ENCODE results near the gene RBM10. TPM values are rescaled to one million over a fixed set of nuclear protein-coding genes. Genes with fewer than 3 reads are reported as not detected.

The RBM10 gene
- total and polyA plus RNA-seq, 7 donors, result 18.2 to 33.8 (median 25.0) TPM

DNA sequence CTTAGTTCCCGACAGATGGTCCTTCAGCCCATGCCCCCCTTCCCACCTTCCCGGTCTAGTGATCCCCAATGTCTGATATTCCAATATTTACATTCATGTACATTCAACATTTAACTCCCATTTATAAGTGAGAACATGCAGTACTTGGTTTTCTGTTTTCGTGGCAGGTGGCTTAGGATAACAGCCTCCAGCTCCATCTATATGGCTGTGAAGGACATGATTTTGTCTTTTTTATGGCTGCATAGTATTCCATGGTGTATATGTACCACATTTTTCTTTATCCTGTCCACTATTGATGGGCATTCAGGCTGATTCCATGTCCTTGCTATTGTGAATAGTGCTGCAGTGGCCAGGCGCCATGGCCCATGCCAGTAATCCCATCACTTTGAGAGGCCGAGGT lies 13.8 kb downstream of the RBM10 start:
- Histone ChIP-seq H3K9me3 (peaks cover 5% of the 10 kb centered on the region), H3K27ac (no peak overlapping the region), H3K27me3 (ENCODE audit: insufficient read depth in 3 of 3, low read length in 2 of 3) (peaks cover 0 to 5% (median 0%) of the 10 kb centered on the region in 3 donors), H3K4me3 (no peak overlapping the region), H3K36me3 (ENCODE audit: insufficient read depth in 1 of 2, low read depth in 1 of 2) (peaks cover 0 to 13% of the 10 kb centered on the region in 2 donors), H3K4me1 (no peaks in the 10 kb centered on the region)
- TF ChIP-seq, protein P1, sequence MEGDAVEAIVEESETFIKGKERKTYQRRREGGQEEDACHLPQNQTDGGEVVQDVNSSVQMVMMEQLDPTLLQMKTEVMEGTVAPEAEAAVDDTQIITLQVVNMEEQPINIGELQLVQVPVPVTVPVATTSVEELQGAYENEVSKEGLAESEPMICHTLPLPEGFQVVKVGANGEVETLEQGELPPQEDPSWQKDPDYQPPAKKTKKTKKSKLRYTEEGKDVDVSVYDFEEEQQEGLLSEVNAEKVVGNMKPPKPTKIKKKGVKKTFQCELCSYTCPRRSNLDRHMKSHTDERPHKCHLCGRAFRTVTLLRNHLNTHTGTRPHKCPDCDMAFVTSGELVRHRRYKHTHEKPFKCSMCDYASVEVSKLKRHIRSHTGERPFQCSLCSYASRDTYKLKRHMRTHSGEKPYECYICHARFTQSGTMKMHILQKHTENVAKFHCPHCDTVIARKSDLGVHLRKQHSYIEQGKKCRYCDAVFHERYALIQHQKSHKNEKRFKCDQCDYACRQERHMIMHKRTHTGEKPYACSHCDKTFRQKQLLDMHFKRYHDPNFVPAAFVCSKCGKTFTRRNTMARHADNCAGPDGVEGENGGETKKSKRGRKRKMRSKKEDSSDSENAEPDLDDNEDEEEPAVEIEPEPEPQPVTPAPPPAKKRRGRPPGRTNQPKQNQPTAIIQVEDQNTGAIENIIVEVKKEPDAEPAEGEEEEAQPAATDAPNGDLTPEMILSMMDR (IDR thresholded peaks at IDR 0.05), result no peak
- ATAC-seq, result no peak
- DNase-seq, result no peak
- intact Hi-C loops (cut with DNase I), result no loop called here
- 95 to 100% (median 99%) methylated on average over 5 of the region's 5 CpGs for WGBS, 3 donors

DNA sequence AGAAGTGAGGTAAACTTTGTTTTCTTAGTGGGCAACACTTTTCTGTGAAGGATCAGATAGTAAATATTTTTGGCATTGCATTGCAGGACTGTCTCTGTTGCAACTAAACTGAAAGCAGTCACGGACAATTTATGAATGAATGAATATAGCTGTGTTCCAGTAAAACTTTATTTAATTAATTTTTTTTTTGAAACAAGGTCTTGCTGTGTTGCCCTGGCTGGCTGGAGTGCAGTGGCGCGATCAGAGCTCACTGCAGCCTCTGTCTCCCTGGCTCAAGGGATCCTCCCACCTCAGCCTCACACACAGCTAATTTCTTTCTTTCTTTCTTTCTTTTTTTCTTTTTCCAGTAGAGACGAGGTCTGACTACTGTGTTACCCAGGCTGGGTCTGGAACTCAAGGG lies 15.8 kb downstream of the RBM10 start:
- H3K27ac ChIP-seq, result no peak overlapping the region
- intact Hi-C loops (cut with DNase I), result no loop called here
- peaks cover 0 to 5% (median 0%) of the 10 kb centered on the region in 3 donors for H3K27me3 ChIP-seq (ENCODE audit: insufficient read depth in 3 of 3, low read length in 2 of 3)
- peaks cover 0 to 13% of the 10 kb centered on the region in 2 donors for H3K36me3 ChIP-seq (ENCODE audit: insufficient read depth in 1 of 2, low read depth in 1 of 2)
- H3K9me3 ChIP-seq, result peaks cover 5% of the 10 kb centered on the region
- ATAC-seq (no peak), DNase-seq (no peak)
- 62 to 76% (median 69%) methylated on average over 4 of the region's 4 CpGs for WGBS, 3 donors
- TF ChIP-seq, protein P1 (IDR thresholded peaks at IDR 0.05), result no peak
- H3K4me3 ChIP-seq, result no peak overlapping the region
- H3K4me1 ChIP-seq, result no peaks in the 10 kb centered on the region

DNA sequence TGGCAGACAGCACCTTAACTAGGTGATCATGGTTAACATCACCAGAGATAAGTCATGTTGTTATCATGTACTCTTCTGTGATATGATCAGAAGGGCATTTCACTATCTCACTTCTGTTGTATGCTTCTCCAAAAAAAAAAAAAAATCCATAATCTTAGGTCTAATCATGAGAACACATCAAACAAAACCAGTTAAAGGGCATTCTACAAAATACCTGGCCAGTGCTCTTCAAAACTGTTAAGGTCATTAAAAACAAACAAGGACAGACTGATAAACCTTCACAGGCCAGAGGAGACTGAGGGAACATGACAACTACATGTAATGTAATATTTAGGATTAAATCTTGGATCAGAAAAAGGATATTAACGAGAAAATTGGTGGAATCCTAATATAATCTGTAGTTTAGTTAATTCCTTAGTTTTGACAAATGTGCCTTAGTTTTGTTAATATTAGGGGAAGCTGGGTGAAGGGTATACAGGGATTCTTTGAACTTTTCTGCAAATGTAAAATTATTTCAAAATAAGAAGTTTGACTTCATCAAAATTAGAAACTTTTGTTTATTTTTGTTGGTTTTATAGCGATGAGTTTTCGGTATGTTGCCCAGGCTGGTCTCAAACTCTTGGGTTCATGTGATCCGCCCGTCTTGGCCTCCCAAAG lies 18.0 kb downstream of the RBM10 start:
- ATAC-seq (no peak), DNase-seq (no peak)
- Histone ChIP-seq H3K27ac (no peak overlapping the region), H3K4me1 (no peaks in the 10 kb centered on the region), H3K27me3 (ENCODE audit: insufficient read depth in 3 of 3, low read length in 2 of 3) (peaks cover 0 to 5% (median 0%) of the 10 kb centered on the region in 3 donors), H3K4me3 (no peak overlapping the region), H3K9me3 (peaks cover 5% of the 10 kb centered on the region), H3K36me3 (ENCODE audit: insufficient read depth in 1 of 2, low read depth in 1 of 2) (peaks cover 0 to 4% of the 10 kb centered on the region in 2 donors)
- intact Hi-C loops (cut with DNase I), result no loop called here
- WGBS, 3 donors, result 92 to 99% (median 98%) methylated on average over 5 of the region's 5 CpGs
- TF ChIP-seq, protein P1 (IDR thresholded peaks at IDR 0.05), result no peak

DNA sequence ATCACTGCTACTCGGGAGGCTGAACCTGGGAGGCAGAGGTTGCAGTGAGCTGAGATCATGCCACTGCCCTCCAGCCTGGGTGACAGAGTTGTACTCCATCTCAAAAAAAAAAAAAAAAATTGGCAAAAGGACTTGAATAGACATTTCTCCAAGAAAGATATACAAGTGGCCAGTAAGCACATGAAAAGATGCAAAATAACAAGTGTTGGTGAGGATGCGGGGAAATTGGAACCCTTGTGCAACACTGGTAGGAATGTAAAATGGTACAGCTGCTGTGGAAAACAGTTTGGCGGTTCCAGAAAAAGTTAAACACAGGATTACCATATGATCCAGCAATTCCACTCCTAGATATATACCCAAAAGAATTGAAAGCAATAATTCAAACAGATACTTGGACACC lies 19.4 kb downstream of the RBM10 start:
- 95 to 99% (median 97%) methylated on average over 3 of the region's 3 CpGs for WGBS, 3 donors
- Histone ChIP-seq H3K4me1 (no peaks in the 10 kb centered on the region), H3K36me3 (ENCODE audit: insufficient read depth in 1 of 2, low read depth in 1 of 2) (peaks cover 0 to 8% of the 10 kb centered on the region in 2 donors), H3K27me3 (ENCODE audit: insufficient read depth in 3 of 3, low read length in 2 of 3) (peaks cover 0 to 17% (median 0%) of the 10 kb centered on the region in 3 donors), H3K4me3 (no peak overlapping the region), H3K9me3 (no peaks in the 10 kb centered on the region), H3K27ac (no peak overlapping the region)
- ATAC-seq, result no peak
- TF ChIP-seq, protein P1 (IDR thresholded peaks at IDR 0.05), result no peak
- DNase-seq, result no peak
- intact Hi-C loops (cut with DNase I), result no loop called here

DNA sequence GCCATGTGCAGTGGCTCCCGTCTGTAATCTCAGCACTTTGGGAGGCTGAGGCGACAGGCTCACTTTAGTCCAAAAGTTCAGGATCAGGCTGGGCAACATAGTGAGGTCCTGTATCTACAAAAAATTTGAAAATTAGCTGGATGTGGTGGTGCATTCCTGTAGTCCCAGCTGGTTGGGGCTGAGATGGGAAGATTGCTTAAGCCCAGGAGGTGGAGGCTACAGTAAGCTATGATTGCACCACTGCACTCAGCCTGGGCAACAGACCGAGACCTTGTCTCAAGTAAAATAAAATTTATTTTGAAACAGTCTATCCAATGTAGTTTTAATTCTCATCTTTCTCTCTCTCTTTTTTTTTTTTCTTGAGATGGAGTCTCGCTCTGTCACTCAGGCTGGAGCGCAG lies 21.1 kb downstream of the RBM10 start:
- no peak overlapping the region for H3K27ac ChIP-seq
- H3K27me3 ChIP-seq (ENCODE audit: insufficient read depth in 3 of 3, low read length in 2 of 3), result peaks cover 0 to 19% (median 0%) of the 10 kb centered on the region in 3 donors
- ATAC-seq (peak in 1 of 4 donors; percentile 44), DNase-seq (no peak)
- WGBS, 3 donors, result 92 to 98% (median 95%) methylated on average over 5 of the region's 5 CpGs
- TF ChIP-seq, protein P1 (IDR thresholded peaks at IDR 0.05), result no peak
- no peaks in the 10 kb centered on the region for H3K9me3 ChIP-seq
- H3K4me3 ChIP-seq, result no peak overlapping the region
- H3K36me3 ChIP-seq (ENCODE audit: insufficient read depth in 1 of 2, low read depth in 1 of 2), result peaks cover 0 to 11% of the 10 kb centered on the region in 2 donors
- intact Hi-C loops (cut with DNase I), result no loop called here
- no peaks in the 10 kb centered on the region for H3K4me1 ChIP-seq
